Left colon (tissue), 2 donors: ENCODE results near the gene PPM1H. TPM values are rescaled to one million over a fixed set of nuclear protein-coding genes. Genes with fewer than 3 reads are reported as not detected.

Experiments used
- microRNA-seq, 2 donors: library from miRNA; unstranded; fragments of <30 nt; microRNA quantifications; one replicate each; pipeline versions ENCODE4 v1.1.0 to v1.2.0, GENCODE V29; 2020
- total RNA-seq, 2 donors: library from RNA; stranded (reverse); fragmentation: NEBNext Ultra II Directional; extraction: Animal tissue kit (Norgen Biotek cat#: 25700); gene quantifications; one replicate each; pipeline ENCODE4 v1.2.1, GENCODE V29; 2021
- donor health status: DM: no; HTN: no; CAD: no.
- donor health status: DM: yes; HTN: yes; CAD: no.

The PPM1H gene
- total RNA-seq, 2 donors from 2014 or later, result 7.6 to 7.9 TPM

Small RNA genes lying within 50 kb of the gene (microRNA-seq; reads per million reads assigned to microRNA genes)
- 38,242 to 42,743 reads per million in 2 donors for gene MIRLET7I

Other genes with a start within 250 kb of the PPM1H start
- under 1 TPM; 0.40 to 0.84 TPM for gene AVPR1A, start 216.1 kb upstream of the PPM1H start, total RNA-seq